ENCODE data around the gene GBF1.

Gene GBF1

GRCh38 chr10:102262744-102263370 is 17.5 kb downstream of the GBF1 start:
- in situ Hi-C loops (cut with HindIII; ENCODE audit: low sequenced_read_pairs) = loop anchor here (10.0 kb wide), 1 partner anchor 62 kb away; no protein-coding TSS in a partner anchor

GRCh38 chr10:102264371-102264770 is 19.0 kb downstream of the GBF1 start:
- in situ Hi-C loops (cut with HindIII; ENCODE audit: low sequenced_read_pairs) = loop anchor here (10.0 kb wide), 1 partner anchor 60 kb away; no protein-coding TSS in a partner anchor

- in situ Hi-C loops (cut with HindIII; ENCODE audit: low sequenced_read_pairs) = loop anchor here (10.0 kb wide), 1 partner anchor 58 kb away; no protein-coding TSS in a partner anchor
These were observed 21.3 kb downstream of the GBF1 start for GRCh38 chr10:102266670-102267069.

- in situ Hi-C loops (cut with HindIII; ENCODE audit: low sequenced_read_pairs) = loop anchor here (10.0 kb wide), 1 partner anchor 57 kb away; no protein-coding TSS in a partner anchor
These were observed 22.4 kb downstream of the GBF1 start for GRCh38 chr10:102267748-102268147.

- in situ Hi-C loops (cut with HindIII; ENCODE audit: low sequenced_read_pairs) = loop anchor here (10.0 kb wide), 1 partner anchor 56 kb away; no protein-coding TSS in a partner anchor
These were observed 23.1 kb downstream of the GBF1 start for GRCh38 chr10:102268375-102268888.

GRCh38 chr10:102269017-102269416 is 23.7 kb downstream of the GBF1 start:
- in situ Hi-C loops (cut with HindIII; ENCODE audit: low sequenced_read_pairs) = loop anchor here (10.0 kb wide), 1 partner anchor 56 kb away; no protein-coding TSS in a partner anchor

- in situ Hi-C loops (cut with HindIII; ENCODE audit: low sequenced_read_pairs) = no loop called here
These were observed 28.7 kb downstream of the GBF1 start for GRCh38 chr10:102274062-102274461.

- in situ Hi-C loops (cut with HindIII; ENCODE audit: low sequenced_read_pairs) = no loop called here
These were observed 30.0 kb downstream of the GBF1 start for GRCh38 chr10:102275343-102275742.

GRCh38 chr10:102279104-102279503 is 33.8 kb downstream of the GBF1 start:
- in situ Hi-C loops (cut with HindIII; ENCODE audit: low sequenced_read_pairs) = no loop called here

GRCh38 chr10:102280397-102281101 is 35.2 kb downstream of the GBF1 start:
- in situ Hi-C loops (cut with HindIII; ENCODE audit: low sequenced_read_pairs) = loop anchor here (5.0 kb wide), 1 partner anchor 53 kb away; the partner anchor contains the start of gene ELOVL3

- in situ Hi-C loops (cut with HindIII; ENCODE audit: low sequenced_read_pairs) = loop anchor here (5.0 kb wide), 1 partner anchor 54 kb away; the partner anchor contains the start of gene ELOVL3
These were observed 35.8 kb downstream of the GBF1 start for GRCh38 chr10:102281102-102281487.

- in situ Hi-C loops (cut with HindIII; ENCODE audit: low sequenced_read_pairs) = loop anchor here (5.0 kb wide), 1 partner anchor 56 kb away; the partner anchor contains the start of gene ELOVL3
These were observed 38.2 kb downstream of the GBF1 start for GRCh38 chr10:102283488-102283887.

GRCh38 chr10:102283890-102284289 is 38.6 kb downstream of the GBF1 start:
- in situ Hi-C loops (cut with HindIII; ENCODE audit: low sequenced_read_pairs) = loop anchor here (5.0 kb wide), 1 partner anchor 57 kb away; the partner anchor contains the start of gene ELOVL3

- in situ Hi-C loops (cut with HindIII; ENCODE audit: low sequenced_read_pairs) = loop anchor here (5.0 kb wide), 1 partner anchor 57 kb away; the partner anchor contains the start of gene ELOVL3
These were observed 39.2 kb downstream of the GBF1 start for GRCh38 chr10:102284531-102284930.

- in situ Hi-C loops (cut with HindIII; ENCODE audit: low sequenced_read_pairs) = no loop called here
These were observed 39.8 kb downstream of the GBF1 start for GRCh38 chr10:102285133-102285532.

- in situ Hi-C loops (cut with HindIII; ENCODE audit: low sequenced_read_pairs) = no loop called here
These were observed 40.9 kb downstream of the GBF1 start for GRCh38 chr10:102286216-102286615.

GRCh38 chr10:102287538-102287937 is 42.2 kb downstream of the GBF1 start:
- in situ Hi-C loops (cut with HindIII; ENCODE audit: low sequenced_read_pairs) = no loop called here

GRCh38 chr10:102287991-102288390 is 42.7 kb downstream of the GBF1 start:
- in situ Hi-C loops (cut with HindIII; ENCODE audit: low sequenced_read_pairs) = no loop called here

- in situ Hi-C loops (cut with HindIII; ENCODE audit: low sequenced_read_pairs) = no loop called here
These were observed 44.0 kb downstream of the GBF1 start for GRCh38 chr10:102289356-102289755.

- in situ Hi-C loops (cut with HindIII; ENCODE audit: low sequenced_read_pairs) = no loop called here
These were observed 44.5 kb downstream of the GBF1 start for GRCh38 chr10:102289840-102290239.

- in situ Hi-C loops (cut with HindIII; ENCODE audit: low sequenced_read_pairs) = no loop called here
These were observed 46.0 kb downstream of the GBF1 start for GRCh38 chr10:102291221-102291905.

Data from DLD1 (cell line).